ENCODE results near the gene DOHH.

DNA sequence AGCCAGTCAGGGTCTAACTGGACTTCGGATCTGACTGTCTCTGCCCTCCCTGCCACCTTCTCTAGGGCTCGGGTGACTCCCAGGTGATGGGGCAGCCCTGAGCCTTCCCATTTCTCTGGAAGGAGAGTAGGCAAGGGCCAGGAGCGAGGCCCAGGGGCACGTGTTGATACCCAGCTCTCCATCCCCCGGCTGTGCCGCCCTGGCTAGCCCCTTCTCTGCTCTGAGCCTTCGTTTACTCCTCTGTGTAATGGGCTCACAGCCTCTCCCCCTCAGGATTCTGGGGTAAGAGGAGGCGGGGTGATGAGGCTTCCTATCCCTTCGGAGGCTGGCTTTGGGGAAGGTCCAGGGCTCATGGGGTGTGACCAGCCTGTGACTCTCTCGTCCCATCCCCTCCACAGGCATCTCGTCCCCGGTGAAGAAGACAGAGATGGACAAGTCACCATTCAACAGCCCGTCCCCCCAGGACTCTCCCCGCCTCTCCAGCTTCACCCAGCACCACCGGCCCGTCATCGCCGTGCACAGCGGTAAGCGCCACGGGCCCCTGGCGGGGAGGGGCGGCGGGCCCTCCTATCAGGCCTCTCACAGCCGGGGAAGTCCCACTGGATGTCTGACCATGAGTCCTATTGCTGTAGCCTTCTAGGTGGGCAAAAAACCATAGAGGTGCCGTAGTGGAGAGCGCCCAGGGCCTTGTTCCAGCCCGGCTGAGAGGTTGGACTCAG, 51.7 kb downstream of the DOHH start:
- TF ChIP-seq CTCF (conservative IDR thresholded peaks at IDR 0.05) (no peak), ZFX (IDR thresholded peaks at IDR 0.05) (no peak)

Data from C4-2B (cell line).